ENCODE results near the gene DLG2.
"Not testable (repeated sequence)": the region's sequence is repeated elsewhere in the genome, so short reads cannot be mapped to it uniquely, and the experiment has no call there.

DLG2 gene

DNA sequence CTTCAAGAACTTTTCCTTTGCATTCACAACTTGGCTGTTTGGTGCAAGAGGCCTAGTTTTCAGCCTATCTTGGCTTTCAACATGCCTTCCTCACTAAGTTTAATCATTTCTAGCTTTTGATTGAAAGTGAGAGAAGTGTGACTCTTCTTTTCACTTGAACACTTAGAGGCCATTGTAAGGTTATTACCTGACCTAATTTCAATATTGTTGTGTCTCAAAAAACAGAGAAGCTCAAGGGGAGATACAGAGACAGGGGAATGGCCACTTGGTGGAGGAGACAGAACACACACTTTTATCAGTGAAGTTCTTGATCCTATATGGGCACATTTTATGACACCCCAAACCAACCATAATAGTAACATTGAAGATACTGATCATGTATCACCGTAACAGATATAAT, 532.3 kb downstream of the DLG2 start:
- DNase-seq, result no peak

DNA sequence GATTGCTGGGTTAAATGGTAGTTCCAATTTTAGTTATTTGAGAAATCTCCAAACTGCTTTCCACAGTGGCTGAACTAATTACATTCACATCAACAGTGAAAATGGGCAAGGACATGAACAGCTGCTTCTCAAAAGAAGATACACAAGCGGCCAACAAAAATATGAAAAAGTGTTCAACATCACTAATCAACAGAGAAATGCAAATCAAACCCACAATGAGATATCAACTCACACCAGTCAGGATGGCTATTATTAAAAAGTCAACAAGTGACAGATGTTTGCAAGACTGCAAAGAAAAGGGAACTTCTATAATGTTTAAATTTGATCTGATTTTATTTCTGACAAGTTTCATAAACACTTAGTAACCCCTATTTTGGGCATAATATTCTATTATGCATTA, 537.5 kb downstream of the DLG2 start:
- no peak for DNase-seq

DNA sequence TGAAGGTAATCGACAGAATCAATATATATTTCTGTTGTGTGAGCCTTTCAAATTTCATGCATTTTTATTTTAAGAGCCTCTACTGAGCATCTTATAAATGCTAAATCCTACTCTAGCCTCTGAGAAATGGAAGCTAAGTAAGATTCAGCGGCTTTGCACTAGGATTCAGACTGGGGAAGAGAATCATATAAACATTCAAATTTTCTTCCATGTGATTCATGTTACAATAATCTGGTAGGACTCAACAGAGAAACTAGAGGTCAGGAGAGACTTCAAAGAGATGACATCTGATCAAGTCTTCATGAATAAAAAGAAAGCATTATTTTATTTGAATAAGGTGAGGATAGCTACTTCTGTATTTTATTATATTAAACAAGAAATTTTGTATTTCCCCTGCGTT, 538.9 kb downstream of the DLG2 start:
- no peak for DNase-seq

DNA sequence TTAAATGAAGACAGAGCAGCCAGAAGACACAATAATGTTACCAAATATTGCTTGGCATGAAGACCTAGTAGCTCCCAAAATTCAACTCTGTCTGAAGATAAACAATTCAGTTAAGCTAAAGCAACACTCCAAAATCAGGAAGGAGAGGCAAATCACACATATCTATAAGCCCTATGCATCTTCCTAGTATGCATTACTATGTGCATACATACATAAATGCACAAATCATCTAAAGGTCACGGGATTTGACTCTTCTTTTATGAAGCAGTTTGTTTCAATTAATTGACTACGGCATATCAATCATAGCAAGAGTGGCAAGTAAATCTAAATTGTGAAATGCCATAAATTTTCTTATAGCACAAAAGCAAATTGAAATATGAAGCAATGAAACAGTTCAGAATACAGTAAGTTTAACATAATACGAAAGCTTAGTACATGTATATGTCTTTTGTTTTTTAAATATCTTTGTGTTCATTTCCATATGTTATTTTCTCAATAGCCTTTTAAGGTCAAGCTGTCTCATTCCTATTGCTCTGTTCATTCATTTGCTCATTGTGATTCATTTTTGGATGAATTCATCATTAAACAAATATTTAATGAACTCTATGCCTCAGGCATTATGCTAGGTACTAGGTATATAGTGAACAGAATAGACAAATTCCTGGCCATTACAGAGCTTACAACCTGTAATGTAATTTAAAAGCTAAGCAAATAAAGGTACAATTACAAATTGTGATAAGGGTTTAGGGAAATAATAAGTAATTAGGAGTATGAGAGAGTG, 540.5 kb downstream of the DLG2 start:
- no peak for DNase-seq

DNA sequence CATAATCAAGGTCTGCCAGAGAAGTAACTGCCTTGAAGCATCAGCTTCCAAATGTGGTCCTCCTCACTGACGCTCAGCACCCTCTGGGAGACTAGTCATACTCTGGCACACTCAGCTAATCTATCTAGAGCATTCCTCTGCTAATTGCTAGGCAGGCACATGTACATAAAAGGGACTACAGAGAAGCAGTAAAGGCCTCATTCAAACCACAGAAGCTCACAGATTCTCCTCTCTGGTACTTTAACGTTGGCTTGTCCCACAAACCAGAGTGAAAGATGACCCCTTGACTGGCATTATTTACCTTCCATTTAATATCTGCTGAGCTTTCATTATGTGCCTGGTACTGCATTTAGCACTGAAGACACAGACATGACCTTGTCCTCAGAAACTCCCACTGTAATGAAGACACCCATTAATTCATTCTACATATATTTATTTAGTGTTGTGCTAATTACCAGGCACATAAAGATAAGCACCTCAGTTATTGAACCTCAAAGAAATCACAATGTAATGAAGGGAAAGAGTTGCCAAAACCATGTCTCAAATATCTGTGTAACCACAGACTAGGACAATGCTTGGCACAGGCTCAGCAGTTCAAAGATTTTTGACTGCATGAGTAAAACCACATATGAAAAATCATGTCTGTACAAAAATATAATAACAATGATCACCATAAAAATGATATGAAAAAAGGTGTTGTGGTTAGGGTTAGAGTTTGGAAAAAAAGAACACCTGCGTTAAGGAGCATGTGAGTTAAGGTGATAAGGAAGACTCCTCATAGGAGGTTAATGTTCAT, 550.4 kb downstream of the DLG2 start:
- DNase-seq, result no peak

DNA sequence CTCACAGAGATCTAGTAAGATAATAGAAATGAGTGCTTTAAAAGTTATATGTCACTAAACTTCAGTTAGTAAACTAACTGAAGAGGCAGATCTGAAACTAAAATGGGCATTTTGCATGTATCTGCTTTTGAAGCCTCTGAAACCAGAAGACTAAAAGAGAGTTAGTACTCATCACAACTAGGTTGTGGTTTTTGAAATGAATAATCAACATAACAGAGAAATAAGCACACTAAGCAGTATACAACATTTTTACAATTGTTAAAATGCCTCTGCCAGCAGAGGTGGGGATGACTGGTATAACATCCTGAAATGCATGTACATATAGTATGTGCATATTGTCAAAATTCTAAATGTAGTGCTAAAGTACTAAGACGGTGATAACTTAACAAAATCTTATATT, 564.5 kb downstream of the DLG2 start:
- no peak for DNase-seq

DNA sequence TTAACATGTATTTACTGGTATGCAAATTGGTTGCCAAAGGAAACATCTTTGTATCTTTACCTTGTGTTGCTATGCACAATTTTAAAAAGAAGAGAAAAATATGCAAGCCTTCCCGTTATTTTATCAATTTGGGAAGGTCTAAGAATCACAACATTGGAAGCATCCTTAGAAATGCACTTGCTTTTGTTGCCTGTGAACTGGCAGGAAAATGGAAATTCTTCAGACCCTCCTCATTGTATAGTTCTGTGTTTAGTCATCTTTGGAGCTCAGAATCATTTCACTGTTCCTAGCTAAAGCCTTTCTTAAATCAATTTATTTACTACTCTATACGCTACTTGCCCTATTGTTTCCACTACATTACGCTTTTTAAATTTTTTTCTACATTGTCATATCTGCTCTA, 574.5 kb downstream of the DLG2 start:
- no peak for DNase-seq

DNA sequence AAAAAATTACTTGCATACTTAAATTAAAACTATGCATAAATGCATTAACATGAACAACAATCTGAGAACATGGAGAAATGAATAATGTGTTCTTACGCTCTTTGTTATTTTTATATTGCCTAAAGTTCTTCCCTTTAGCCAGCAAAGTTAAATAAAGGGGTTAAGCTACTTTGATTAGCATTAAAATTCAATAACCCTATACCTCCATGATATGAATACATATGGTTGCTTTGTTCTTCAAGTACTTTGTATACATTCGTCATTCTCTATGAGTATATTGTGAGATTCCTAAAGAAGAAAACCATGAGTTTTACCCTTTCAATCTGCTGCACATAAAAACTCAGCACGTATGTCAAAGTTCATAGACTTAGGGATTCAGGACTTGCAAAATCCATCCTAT, 578.3 kb downstream of the DLG2 start:
- DNase-seq, result no peak

DNA sequence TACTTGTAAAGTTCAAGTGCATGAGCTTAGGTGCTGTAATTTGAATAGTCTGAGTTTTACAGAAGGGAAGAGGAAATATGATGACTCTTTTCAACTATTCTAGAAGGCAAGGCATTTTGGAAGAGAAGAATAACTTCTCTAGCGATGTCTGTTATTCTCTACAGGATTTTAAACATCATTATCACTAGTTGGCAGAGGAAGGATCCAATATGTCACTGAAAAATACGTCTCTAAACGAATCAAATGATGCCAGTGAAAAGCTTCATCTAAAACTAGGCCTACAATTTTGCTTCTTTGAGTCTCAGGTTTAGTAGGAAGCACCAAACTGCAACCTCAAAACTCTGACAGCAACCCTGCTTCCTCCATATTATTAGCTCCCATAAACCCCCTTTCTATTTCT, 581.4 kb downstream of the DLG2 start:
- no peak for DNase-seq

DNA sequence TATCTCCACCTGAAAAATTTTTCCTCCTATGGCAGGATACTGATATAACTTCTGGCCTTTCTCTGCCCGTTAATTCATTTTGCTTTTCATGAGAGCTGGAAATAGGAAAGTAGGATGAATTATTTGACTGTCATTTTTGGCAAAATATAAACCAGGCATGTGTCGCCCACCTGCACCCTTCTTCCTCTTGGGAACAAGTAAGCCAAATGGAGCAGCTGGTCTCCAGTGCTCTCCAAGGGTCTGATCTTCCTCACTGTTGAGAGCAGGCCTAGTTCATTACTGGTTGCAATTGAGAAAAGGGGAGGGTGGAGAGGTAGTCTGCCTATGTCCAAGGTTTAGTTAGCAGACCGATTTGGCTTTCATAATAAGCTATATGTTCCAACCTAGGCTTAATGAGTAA, 582.2 kb downstream of the DLG2 start:
- DNase-seq, result no peak

DNA sequence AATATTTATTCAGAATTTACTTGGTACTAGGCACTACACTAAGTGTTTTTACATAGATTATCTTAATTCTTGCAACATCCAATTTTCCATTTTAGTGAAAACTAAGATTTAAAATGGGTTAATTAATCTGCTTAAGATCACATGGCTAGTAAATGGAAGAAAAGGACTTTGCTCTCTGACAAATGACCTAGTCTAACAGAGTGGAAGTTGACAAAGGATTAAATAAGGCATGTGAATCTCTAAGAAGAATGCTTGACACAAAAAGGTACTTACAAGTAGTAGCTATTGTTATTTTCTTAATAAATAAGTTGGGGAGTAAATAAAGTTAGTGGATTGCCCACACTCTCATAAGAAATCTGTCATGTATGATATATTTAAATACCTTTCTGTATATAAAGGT, 584.8 kb downstream of the DLG2 start:
- no peak for DNase-seq

DNA sequence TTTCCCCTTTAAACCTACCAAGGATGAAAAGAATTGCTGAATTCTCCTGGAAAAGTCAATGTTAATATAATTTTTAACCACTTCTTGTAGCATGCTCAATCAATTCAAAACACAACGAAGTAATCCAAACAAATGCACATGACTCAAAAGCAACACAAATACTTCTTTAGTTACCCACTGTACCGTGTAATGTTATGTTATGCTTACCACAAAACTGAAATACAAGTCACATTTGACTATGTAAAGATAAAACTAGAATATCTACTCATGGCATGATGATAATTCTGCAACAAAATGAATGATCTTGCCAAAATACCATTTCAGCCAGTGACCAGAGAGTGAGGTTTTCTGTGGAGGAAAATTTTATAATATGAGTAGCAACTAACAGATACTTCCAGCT, 587.0 kb downstream of the DLG2 start:
- DNase-seq, result no peak

DNA sequence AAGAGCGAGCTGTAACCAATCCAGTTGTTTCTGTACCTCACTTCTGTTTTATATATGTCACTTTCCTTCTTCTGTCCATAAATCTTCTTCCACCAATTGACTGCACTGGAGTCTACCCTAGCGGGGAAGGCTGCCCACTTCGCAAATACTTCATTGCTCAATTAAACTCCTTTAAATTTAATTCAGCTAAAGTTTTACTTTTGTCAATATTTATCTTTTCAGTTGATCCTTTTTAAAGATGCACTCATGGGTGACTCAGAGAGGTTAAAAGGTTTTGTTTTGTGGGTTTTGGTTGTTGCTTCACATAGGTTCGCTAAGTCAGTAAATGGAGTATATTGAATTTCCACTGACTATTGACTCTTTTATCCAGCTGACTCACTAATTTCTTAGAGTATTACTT, 597.2 kb downstream of the DLG2 start:
- DNase-seq, result no peak

DNA sequence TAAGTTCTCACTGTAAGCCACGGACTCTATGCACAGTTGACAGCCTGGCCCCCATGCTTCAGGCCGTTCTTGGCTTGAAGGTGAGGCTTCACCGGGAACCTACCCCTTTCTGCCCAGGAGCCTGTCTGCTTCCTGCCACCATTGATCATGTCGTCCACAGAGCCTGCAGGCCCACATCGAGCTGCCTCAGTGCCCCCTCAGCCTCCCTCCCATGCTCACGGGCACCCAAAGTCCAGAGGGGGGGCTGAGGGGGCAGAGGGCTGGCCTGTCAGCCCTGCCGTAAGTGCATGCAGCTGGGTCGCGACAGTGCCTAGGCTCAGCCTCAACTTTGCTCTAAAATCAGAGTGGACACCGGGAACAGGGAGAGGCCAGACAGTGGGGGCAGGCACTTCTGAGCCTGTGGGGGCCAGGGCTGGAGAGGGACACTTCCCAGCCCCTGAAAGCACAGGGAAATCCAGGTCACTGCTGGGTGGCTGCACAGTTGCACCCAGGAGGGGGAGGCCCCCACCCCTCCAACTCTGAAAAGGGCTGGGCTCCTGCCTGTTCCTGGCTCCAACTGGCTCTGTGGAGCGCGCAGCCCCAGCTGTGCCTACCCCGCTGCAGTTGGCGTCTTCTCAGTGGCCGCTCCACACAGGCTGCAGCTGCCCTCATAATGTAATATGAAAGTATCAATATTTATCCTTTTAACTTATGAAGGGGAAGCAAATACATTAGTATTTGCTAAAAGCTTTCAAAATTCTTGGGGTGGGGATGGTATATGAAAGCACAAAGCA, 598.6 kb downstream of the DLG2 start:
- no peak for DNase-seq

DNA sequence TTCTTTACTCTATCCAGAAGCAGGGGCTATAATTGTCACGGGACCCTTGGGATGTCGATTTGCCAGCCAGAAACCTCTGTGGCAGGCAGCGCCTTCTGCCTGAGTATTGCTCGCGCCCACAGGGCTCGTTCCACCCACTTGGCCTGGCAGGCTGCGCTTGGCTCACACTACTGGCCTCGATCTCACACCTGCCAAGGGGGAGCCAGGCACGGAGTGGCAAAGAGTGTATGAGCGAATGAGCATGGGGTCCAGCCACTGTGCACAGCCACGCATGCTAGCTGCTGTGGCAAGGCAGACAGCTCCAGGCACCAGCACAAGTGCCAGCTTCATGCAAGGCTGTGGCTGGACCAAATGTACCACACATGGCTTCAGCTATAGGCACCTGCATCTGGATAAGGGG, 599.8 kb downstream of the DLG2 start:
- no peak for DNase-seq

DNA sequence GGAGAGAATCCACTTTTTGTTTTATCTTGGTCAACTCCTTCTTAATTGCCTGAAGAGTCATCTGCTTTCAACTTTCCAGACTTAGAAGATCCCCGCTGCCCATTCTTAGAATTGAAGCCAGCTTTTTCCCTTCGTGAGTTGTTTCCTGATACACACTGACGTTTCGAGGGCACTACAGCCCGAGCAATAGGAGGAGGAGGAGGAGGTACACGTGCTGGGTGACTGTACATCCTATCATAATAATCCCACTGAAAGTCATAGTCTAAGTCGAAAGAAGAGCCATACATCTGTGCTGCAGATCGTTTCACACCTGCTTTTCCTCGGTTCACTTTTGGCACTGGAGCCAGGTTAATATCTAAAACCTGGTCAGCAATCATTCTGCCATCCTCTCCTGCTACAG, 606.1 kb downstream of the DLG2 start:
- no peak for DNase-seq

DNA sequence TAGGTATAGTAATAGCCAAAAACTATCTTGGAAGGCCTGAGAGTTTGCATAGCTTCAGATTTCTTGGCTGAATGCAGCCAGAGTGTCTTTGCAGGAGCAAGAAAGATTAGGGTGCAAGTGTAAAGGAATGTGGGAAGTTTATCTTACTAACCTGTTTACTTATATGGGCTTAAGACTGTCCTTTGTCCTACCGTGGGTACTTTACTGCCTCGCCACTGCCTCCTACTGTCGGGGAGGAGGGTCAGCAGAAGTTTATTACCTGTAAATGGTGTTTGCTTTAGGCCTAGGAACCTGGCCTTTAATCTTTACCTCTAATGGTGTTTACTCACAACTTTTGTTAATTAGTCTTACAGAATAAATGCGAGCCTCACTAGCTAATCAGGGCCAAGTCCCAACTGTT, 633.8 kb downstream of the DLG2 start:
- no peak for DNase-seq

DNA sequence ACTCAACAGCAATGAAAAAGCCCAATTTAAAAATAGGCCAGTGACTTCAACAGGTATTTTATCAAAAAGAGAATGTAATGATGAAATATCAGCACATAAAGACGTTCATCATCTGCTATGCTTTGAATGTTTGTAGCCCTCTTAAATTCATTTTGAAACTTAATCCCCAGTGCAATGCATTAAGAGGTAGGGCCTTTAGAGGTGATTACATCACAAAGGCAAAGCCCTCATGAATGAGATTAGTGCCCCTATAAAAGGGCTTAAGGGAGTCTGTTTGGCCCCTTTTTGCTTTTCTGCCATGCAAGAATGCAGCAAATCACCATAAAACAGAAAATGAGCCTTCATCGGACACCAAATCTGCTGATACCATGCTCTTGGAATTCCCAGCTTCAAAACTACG, 637.0 kb downstream of the DLG2 start:
- no peak for DNase-seq

DNA sequence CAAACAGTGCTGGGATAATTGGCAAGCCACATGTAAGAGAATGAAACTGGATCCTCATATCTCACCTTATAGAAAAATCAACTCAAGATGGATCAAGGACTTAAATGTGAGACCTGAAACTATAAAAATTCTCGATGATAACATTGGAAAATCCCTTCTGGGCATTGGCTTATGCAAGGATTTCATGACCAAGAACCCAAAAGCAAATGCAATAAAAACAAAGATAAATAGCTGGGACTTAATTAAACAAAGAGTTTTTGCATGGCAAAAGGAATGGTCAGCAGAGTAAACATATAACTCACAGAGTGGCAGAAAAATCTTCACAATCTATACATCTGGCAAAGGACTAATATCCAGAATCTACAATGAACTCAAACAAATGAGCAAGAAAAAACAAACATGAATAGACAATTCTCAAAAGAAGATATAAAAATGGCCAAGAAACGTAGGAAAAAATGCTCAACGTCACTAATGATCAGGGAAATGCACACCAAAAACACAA, 639.4 kb downstream of the DLG2 start:
- DNase-seq, result not testable (repeated sequence)

DNA sequence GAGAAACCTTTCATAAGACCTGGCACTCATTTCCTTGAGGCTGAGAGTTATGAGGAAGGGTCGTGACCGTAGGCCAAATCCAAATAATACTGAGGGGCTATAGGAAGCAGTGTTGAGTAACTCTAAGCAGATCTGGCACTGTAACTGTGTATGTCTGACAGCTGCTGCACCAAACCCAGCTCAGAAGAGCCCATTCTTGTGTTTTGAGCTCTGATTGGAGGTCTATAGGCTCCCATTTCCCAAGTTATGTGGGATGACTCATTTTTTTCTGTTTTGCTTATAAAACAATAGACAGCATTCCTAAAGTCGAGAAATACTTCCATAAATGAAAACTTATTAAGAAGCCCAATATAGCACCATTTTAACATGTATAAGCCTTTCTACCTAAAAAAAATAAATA, 645.8 kb downstream of the DLG2 start:
- DNase-seq, result no peak

DNA sequence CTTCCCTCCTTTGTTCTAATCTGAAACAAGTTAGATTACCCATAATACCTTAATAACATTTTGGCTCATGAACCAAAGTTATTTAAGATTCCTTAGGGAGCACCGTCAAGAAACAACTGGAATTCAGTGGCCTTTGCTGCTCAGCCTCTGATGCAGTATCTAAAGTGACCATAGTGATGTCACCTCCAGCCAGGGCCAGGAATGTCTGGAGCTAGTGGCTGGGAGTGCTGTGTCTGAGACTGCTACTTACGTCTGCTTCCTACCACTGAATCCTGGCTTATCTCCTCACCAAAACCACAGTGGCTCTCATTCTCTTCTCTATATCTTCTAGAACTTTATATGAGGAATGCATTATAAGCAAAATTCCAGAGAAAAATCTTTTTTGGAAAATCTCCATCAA, 658.0 kb downstream of the DLG2 start:
- no peak for DNase-seq

DNA sequence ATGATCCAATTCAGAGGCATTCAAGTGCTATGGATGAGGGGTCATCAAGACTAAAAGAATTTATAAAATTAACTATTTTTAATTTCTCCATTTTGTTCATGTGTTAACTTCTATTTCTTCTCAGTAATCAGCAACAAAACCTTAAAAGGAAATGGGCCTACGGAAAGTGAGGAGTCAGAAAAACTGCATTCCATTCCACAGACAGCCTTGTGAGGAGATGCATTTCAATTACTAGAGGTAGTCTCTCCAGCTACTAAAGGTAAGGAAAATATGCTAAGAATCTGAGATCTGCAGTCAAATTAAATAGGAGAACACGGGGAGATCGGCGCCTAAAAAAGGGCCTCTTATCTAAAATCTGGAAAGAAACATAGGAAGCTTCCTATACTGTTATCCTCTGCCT, 661.7 kb downstream of the DLG2 start:
- DNase-seq, result no peak

DNA sequence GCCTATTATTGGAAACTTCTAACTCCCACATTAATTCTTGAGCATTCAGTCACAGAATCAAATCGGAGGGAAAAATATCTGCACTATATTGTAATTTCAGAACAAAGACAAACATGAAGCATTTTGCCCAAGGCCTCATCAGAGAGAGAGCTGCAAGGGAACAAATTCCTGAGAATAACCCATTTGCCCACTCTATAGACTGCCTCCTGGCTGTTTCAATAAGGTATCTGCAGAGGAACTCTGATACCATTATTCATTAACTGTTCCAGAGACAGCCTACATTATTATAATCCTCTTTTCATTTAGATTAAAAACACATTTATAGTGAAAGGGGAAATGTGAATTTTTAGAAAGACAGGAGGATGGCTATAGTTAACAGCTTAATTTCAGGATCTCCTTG, 663.9 kb downstream of the DLG2 start:
- DNase-seq, result no peak

DNA sequence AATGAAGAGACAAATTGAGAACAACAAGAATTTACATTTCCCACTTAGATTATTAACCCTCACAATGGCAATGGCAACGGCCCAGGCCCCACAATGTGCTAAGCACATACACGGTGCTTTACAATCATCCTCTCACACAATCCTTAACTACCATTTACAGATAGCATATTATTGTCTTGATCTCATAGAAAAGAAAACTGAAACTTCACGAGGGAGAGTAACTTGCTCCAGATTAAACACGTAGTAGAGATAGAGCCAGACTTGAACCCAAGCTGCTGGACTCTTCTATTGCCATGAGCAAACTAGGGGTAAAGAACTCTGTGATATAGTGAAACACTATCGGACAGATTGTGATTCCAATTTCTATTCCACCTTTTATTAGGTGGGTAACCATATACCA, 665.1 kb downstream of the DLG2 start:
- no peak for DNase-seq
